Psoas muscle (tissue), 8 donors: ENCODE data around the gene NPTX2. TPM values are rescaled to one million over a fixed set of nuclear protein-coding genes. Genes with fewer than 3 reads are reported as not detected.

Source experiments
- ATAC-seq, 4 donors: fragments of 200-7000 bp; cut with Tn5 transposase; one replicate each; pipeline ENCODE4 v1.9.1; 2020; ENCODE audit warnings: moderate library complexity in 3 of 4, mild to moderate bottlenecking in 2 of 4
- DNase-seq, 2 donors: peaks; one replicate each; pipeline ENCODE4 v3.0.0-alpha.2; 2020
- H3K27ac ChIP-seq: fragments of 200-600 bp; one replicate; pipeline ENCODE4 v1.8.0; 2022
- H3K27me3 ChIP-seq, 3 donors: fragments of 200-600 bp in 1 of 3; one replicate each; pipeline versions ENCODE4 v1.6.1 to v1.8.0; 2013 to 2022; ENCODE audit warnings: low read length in 2 of 3, mild to moderate bottlenecking in 2 of 3, moderate library complexity in 1 of 3; ENCODE audit not compliant: insufficient read depth in 3 of 3
- H3K36me3 ChIP-seq, 2 donors: fragments of 200-600 bp in 1 of 2; one replicate each; pipeline versions ENCODE4 v1.6.1 to v1.8.0; 2013 to 2022; ENCODE audit warnings: low read depth in 1 of 2, mild to moderate bottlenecking in 1 of 2, moderate library complexity in 1 of 2; ENCODE audit not compliant: insufficient read depth in 1 of 2
- H3K4me1 ChIP-seq: fragments of 200-600 bp; one replicate; pipeline ENCODE4 v1.8.0; 2022
- H3K4me3 ChIP-seq: fragments of 200-600 bp; one replicate; pipeline ENCODE4 v1.8.0; 2022; ENCODE audit warnings: mild to moderate bottlenecking
- H3K9me3 ChIP-seq: fragments of 200-600 bp; one replicate; pipeline ENCODE4 v1.8.0; 2022
- WGBS, 3 donors: extraction: QIAGEN DNeasy Blood & Tissue Kit; methylation state at CpG; one replicate each; pipeline versions ENCODE4 v1.1.6 to v1.1.7; 2013; 5-methylcytosine and 5-hydroxymethylcytosine counted together
- intact Hi-C, 2 donors: fragments of 100-400 bp; cut with DNase I; formaldehyde crosslinking; loops; one replicate each; pipeline versions ENCODE4 v1.11.0 to v1.14.2; 2022
- polyA plus RNA-seq, 3 donors: library from polyadenylated mRNA; stranded (reverse); fragments of 200-250 nt; gene quantifications; one replicate each; pipeline ENCODE4 v1.2.3, GENCODE V29; 2013
- total RNA-seq, 4 donors: library from RNA; stranded (reverse); fragmentation: NEBNext Ultra II Directional in 2 of 4; extraction: Animal tissue kit (Norgen Biotek cat#: 25700) in 2 of 4; gene quantifications; one replicate each; pipeline versions ENCODE4 v1.2.1 to v1.2.4, GENCODE V29; 2021 to 2023
- TF ChIP-seq, protein P1 (sequence below): fragments of 200-600 bp; IDR thresholded peaks from one replicate; pipeline ENCODE4 v1.8.0; 2022; ENCODE audit warnings: antibody characterized with exemption
- donor health status: healthy with polysubstance abuse.
- donor health status: DM: no; HTN: no; CAD: no; lungs with moderate emphysema.
- donor health status: Bipolar disorder and iron deficiency.
- donor health status: healthy.
- donor health status: DM: yes; HTN: yes; CAD: no.
- donor health status: DM: no; HTN: no; CAD: no.
- donor health status: DM: no; HTN: no; CAD: no.
- donor health status: DM: yes; HTN: yes; CAD: no.

NPTX2 gene
- total and polyA plus RNA-seq, 7 donors, result 1.3 to 8.7 (median 5.3) TPM

DNA sequence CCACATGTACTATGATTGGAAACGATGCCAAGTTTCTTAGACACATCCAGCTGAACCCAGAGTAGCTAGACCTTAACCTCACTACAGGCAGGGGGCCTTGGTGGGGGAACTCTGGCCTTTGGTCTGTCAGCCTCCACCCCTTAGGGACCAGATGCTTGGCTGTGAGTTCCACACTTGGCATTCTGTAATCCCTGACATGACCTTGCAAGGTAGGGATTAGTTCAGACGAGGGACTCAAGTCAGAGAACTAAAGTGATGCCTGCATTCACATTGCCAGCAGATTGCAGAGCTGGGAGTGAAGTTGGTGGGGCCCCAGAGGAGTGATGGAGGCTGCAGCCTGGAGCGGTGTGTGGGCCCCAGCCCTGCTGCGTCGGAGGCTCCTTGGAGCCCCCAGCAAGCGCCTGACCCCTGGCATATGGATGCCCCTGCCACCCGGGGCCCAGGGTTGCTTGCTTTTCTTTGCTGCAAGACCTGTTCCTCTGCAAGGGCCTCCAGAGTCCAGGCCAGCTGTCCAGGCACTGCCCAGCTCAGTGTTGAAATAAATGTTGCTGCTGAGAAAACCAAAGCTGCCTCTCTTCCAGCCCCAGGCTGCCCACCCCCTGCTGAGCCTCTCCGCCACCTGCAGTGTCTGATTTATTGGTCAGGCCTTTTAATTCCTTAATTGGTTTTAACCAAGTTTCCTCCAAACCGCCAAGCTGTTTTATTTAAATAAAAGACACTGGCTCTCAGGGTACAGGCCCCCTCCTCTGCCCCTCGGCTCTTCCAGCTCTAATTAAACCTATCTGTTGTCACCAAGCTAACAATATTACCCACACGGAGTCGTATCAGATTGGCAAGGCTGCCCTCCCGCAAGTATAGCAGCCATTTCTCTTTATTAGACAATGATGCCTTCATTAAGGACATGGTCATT, 4.7 kb downstream of the NPTX2 start:
- ATAC-seq, result no peak
- Histone ChIP-seq H3K9me3 (no peaks in the 10 kb centered on the region), H3K4me1 (no peaks in the 10 kb centered on the region), H3K36me3 (no peaks in the 10 kb centered on the region), H3K27ac (no peak overlapping the region), H3K27me3 (peaks cover 0 to 45% (median 22%) of the 10 kb centered on the region in 3 donors), H3K4me3 (no peak overlapping the region)
- TF ChIP-seq, protein P1, sequence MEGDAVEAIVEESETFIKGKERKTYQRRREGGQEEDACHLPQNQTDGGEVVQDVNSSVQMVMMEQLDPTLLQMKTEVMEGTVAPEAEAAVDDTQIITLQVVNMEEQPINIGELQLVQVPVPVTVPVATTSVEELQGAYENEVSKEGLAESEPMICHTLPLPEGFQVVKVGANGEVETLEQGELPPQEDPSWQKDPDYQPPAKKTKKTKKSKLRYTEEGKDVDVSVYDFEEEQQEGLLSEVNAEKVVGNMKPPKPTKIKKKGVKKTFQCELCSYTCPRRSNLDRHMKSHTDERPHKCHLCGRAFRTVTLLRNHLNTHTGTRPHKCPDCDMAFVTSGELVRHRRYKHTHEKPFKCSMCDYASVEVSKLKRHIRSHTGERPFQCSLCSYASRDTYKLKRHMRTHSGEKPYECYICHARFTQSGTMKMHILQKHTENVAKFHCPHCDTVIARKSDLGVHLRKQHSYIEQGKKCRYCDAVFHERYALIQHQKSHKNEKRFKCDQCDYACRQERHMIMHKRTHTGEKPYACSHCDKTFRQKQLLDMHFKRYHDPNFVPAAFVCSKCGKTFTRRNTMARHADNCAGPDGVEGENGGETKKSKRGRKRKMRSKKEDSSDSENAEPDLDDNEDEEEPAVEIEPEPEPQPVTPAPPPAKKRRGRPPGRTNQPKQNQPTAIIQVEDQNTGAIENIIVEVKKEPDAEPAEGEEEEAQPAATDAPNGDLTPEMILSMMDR, result no peak
- WGBS, 3 donors, result 70 to 73% (median 73%) methylated on average over 13 of the region's 13 CpGs
- intact Hi-C loops, result no loop called here
- no peak for DNase-seq

GRCh38 chr7:98622926-98623325, 5.8 kb downstream of the NPTX2 start:
- intact Hi-C loops, result no loop called here
- TF ChIP-seq, protein P1, result no peak
- peaks cover 0 to 34% (median 16%) of the 10 kb centered on the region in 3 donors for H3K27me3 ChIP-seq

DNA sequence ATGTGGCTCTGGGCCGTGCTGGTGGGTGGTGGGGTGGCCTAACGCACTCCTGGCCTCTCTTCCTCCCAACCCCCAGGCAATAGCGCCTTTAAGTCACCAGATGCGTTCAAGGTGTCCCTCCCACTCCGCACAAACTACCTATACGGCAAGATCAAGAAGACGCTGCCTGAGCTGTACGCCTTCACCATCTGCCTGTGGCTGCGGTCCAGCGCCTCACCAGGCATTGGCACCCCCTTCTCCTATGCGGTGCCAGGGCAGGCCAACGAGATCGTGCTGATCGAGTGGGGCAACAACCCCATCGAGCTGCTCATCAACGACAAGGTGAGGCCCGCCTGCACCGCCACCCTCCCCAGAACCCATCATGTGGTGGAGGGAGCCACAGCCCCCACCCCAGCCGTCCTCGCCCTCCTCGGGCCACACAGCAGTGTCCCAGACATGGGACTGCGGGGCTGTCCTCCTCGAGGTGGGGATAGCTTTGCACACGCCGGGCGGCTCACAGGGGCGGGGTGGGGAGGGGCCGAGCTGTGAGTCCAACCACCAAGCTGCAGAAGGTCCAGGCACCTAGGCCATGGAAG, 7.8 kb downstream of the NPTX2 start:
- Histone ChIP-seq H3K27me3 (peaks cover 0 to 17% (median 13%) of the 10 kb centered on the region in 3 donors), H3K4me1 (no peaks in the 10 kb centered on the region), H3K4me3 (no peak overlapping the region), H3K36me3 (no peaks in the 10 kb centered on the region), H3K27ac (no peak overlapping the region), H3K9me3 (no peaks in the 10 kb centered on the region)
- intact Hi-C loops, result no loop called here
- 92 to 95% (median 92%) methylated on average over 28 of the region's 28 CpGs for WGBS, 3 donors
- TF ChIP-seq, protein P1, result no peak
- ATAC-seq (no peak), DNase-seq (no peak)

More at GRCh38 chr7:98622926-98623325, 5.8 kb downstream of the NPTX2 start:
- no peaks in the 10 kb centered on the region for H3K36me3 ChIP-seq
- ATAC-seq, result no peak
- no peaks in the 10 kb centered on the region for H3K4me1 ChIP-seq
- H3K27ac ChIP-seq, result no peak overlapping the region
- 88 to 93% (median 90%) methylated on average over 9 of the region's 9 CpGs for WGBS, 3 donors
- H3K9me3 ChIP-seq, result no peaks in the 10 kb centered on the region
- DNase-seq, result no peak
- H3K4me3 ChIP-seq, result no peak overlapping the region

- Histone ChIP-seq H3K27me3 (peaks cover 0 to 10% (median 6%) of the 10 kb centered on the region in 3 donors), H3K4me1 (no peaks in the 10 kb centered on the region), H3K36me3 (no peaks in the 10 kb centered on the region), H3K9me3 (no peaks in the 10 kb centered on the region), H3K27ac (no peak overlapping the region), H3K4me3 (no peak overlapping the region)
- ATAC-seq (no peak), DNase-seq (no peak)
- TF ChIP-seq, protein P1, result no peak
- 43 to 52% (median 48%) methylated on average over 34 to 35 of the region's 35 CpGs for WGBS, 3 donors
- intact Hi-C loops, result no loop called here
Observed at GRCh38 chr7:98626460-98627412, 9.7 kb downstream of the NPTX2 start.
